Measurements from ENCODE around the gene RRP1. TPM values are rescaled to one million over a fixed set of nuclear protein-coding genes. Genes with fewer than 3 reads are reported as not detected.

RRP1 gene
- polyA plus RNA-seq, 3 donors, result 2.7 to 5.7 (median 4.6) TPM

DNA sequence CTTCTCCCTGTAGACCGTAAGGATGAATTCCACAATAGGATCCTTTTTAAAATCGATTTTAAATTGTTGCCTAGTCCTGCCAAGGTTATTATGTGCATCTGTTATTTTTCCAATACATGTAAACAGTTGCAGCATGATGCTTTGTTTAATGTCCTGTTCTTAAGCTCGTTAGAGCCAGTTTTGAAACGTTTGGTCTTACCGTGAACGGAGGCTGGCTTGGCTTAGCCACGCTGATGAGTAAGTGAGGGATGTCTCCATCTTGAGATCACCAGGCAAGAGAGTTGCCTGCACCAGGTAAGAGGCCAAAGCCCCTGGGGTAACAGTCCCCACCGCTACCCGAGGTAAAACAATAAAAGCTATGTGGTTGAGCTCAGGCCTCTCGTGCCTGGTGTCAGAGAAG is 30.6 kb upstream of the RRP1 start:
- no peak overlapping the region for H2AFZ ChIP-seq (ENCODE audit: insufficient read depth, low read depth, low read length, poor library complexity, severe bottlenecking)
- TF ChIP-seq, protein P1, sequence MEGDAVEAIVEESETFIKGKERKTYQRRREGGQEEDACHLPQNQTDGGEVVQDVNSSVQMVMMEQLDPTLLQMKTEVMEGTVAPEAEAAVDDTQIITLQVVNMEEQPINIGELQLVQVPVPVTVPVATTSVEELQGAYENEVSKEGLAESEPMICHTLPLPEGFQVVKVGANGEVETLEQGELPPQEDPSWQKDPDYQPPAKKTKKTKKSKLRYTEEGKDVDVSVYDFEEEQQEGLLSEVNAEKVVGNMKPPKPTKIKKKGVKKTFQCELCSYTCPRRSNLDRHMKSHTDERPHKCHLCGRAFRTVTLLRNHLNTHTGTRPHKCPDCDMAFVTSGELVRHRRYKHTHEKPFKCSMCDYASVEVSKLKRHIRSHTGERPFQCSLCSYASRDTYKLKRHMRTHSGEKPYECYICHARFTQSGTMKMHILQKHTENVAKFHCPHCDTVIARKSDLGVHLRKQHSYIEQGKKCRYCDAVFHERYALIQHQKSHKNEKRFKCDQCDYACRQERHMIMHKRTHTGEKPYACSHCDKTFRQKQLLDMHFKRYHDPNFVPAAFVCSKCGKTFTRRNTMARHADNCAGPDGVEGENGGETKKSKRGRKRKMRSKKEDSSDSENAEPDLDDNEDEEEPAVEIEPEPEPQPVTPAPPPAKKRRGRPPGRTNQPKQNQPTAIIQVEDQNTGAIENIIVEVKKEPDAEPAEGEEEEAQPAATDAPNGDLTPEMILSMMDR (IDR thresholded peaks at IDR 0.05), result no peak
- Mint-ChIP-seq H3K4me3 (no peak overlapping the region), H3K36me3 (peaks cover 60 to 96% of the 10 kb centered on the region in 2 donors), H3K27me3 (ENCODE audit: low read depth in 3 of 3) (no peaks in the 10 kb centered on the region), H3K9me3 (peaks cover 0 to 7% (median 1%) of the 10 kb centered on the region in 7 donors), H3K4me1 (peaks cover 7% of the 10 kb centered on the region), H3K27ac (peak overlapping the region in 1 of 7 donors; percentile 15)
- H3K4me2 ChIP-seq (replicated peaks; ENCODE audit: extremely low read depth, low read length, poor library complexity, severe bottlenecking), result no peak overlapping the region
- no peak overlapping the region for H3K27ac ChIP-seq (ENCODE audit: low read depth in 1 of 2, low read length in 2 of 2)
- peaks cover 0 to 3% of the 10 kb centered on the region in 2 donors for H3K9me3 ChIP-seq (replicated peaks in 1 of 2; ENCODE audit: control insufficient read depth in 1 of 2, insufficient read depth in 1 of 2, low read length in 2 of 2)
- no peak for DNase-seq
- H3K36me3 ChIP-seq (replicated peaks in 1 of 2; ENCODE audit: control insufficient read depth in 1 of 2, insufficient read depth in 2 of 2, low read length in 2 of 2), result peaks cover 77 to 97% of the 10 kb centered on the region in 2 donors
- H3K79me2 ChIP-seq (ENCODE audit: insufficient read depth, low read length), result peaks cover 4% of the 10 kb centered on the region
- no peak overlapping the region for H3K4me3 ChIP-seq (replicated peaks in 1 of 3; ENCODE audit: low read depth in 2 of 3, low read length in 3 of 3)
- peaks cover 81% of the 10 kb centered on the region for H4K20me1 ChIP-seq (ENCODE audit: insufficient read depth, low read length)
- 87% methylated on average over 8 of the region's 10 CpGs for WGBS (ENCODE audit: insufficient coverage)
- no peaks in the 10 kb centered on the region for H3K4me1 ChIP-seq (ENCODE audit: control insufficient read depth in 1 of 2, insufficient read depth in 2 of 2, low read length in 2 of 2)
- H3K9ac ChIP-seq (ENCODE audit: insufficient read depth, low read length, poor library complexity, severe bottlenecking), result no peak overlapping the region
- no peaks in the 10 kb centered on the region for H3K27me3 ChIP-seq (ENCODE audit: control insufficient read depth in 2 of 2, insufficient read depth in 2 of 2, low read length in 2 of 2)
- intact Hi-C loops (cut with micrococcal nuclease), result no loop called here

DNA sequence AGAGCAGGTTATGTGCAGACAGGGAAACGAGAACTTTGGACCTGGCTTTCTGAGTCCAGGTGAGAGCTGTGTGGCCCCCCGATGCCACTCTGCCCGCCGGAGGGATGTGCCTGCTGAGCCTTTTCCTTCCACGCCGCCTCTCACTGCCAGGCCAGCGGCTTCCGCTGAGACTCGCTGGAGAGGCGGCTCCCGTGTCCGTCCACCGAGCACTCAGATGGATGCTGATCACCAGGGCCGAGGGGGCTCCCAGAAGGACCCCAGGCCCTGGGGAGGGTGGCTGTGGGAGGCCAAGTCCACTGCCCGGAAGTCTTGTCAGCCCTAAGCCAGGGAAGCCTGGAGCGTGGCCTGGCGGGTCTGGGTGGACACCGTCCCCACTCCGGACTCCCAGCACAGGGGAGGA is 29.7 kb upstream of the RRP1 start:
- Mint-ChIP-seq H3K27ac (peak overlapping the region in 3 of 7 donors; percentile 20 to 37 (median 30)), H3K4me3 (no peak overlapping the region), H3K36me3 (peaks cover 52 to 87% of the 10 kb centered on the region in 2 donors), H3K9me3 (peaks cover 0 to 4% (median 1%) of the 10 kb centered on the region in 7 donors), H3K4me1 (peaks cover 7% of the 10 kb centered on the region), H3K27me3 (ENCODE audit: low read depth in 3 of 3) (no peaks in the 10 kb centered on the region)
- TF ChIP-seq, protein P1 (IDR thresholded peaks at IDR 0.05), result no peak
- 97% methylated on average over 18 of the region's 19 CpGs for WGBS (ENCODE audit: insufficient coverage)
- H3K36me3 ChIP-seq (replicated peaks in 1 of 2; ENCODE audit: control insufficient read depth in 1 of 2, insufficient read depth in 2 of 2, low read length in 2 of 2), result peaks cover 68 to 89% of the 10 kb centered on the region in 2 donors
- peaks cover 0 to 2% of the 10 kb centered on the region in 2 donors for H3K9me3 ChIP-seq (replicated peaks in 1 of 2; ENCODE audit: control insufficient read depth in 1 of 2, insufficient read depth in 1 of 2, low read length in 2 of 2)
- no peaks in the 10 kb centered on the region for H3K27me3 ChIP-seq (ENCODE audit: control insufficient read depth in 2 of 2, insufficient read depth in 2 of 2, low read length in 2 of 2)
- intact Hi-C loops (cut with micrococcal nuclease), result no loop called here
- no peak overlapping the region for H3K4me2 ChIP-seq (replicated peaks; ENCODE audit: extremely low read depth, low read length, poor library complexity, severe bottlenecking)
- no peak for DNase-seq
- H4K20me1 ChIP-seq (ENCODE audit: insufficient read depth, low read length), result peaks cover 80% of the 10 kb centered on the region
- no peak overlapping the region for H3K9ac ChIP-seq (ENCODE audit: insufficient read depth, low read length, poor library complexity, severe bottlenecking)
- no peaks in the 10 kb centered on the region for H3K4me1 ChIP-seq (ENCODE audit: control insufficient read depth in 1 of 2, insufficient read depth in 2 of 2, low read length in 2 of 2)
- no peaks in the 10 kb centered on the region for H3K79me2 ChIP-seq (ENCODE audit: insufficient read depth, low read length)
- H3K4me3 ChIP-seq (replicated peaks in 1 of 3; ENCODE audit: low read depth in 2 of 3, low read length in 3 of 3), result no peak overlapping the region
- H3K27ac ChIP-seq (ENCODE audit: low read depth in 1 of 2, low read length in 2 of 2), result no peak overlapping the region
- no peak overlapping the region for H2AFZ ChIP-seq (ENCODE audit: insufficient read depth, low read depth, low read length, poor library complexity, severe bottlenecking)

All from CD14-positive monocyte (primary cell).